HTERT RPE-1 (cell line): ENCODE results near the gene TRIP12.
"Not testable (repeated sequence)": the region's sequence is repeated elsewhere in the genome, so short reads cannot be mapped to it uniquely, and the experiment has no call there.

Experiments
- in situ Hi-C: fragments of 300-500 bp; cut with MboI; formaldehyde crosslinking; loops from 4 replicates; pipeline ENCODE4 v1.14.3; 2020; ENCODE audit warnings: low sequenced_read_pairs

Gene TRIP12

GRCh38 chr2:229835596-229836283, 86.1 kb downstream of the TRIP12 start:
- in situ Hi-C loops: no loop called here

GRCh38 chr2:229834368-229834767, 87.4 kb downstream of the TRIP12 start:
- in situ Hi-C loops: not testable (repeated sequence)

- in situ Hi-C loops: no loop called here
Measured at GRCh38 chr2:229832510-229832898, 89.3 kb downstream of the TRIP12 start.

GRCh38 chr2:229831805-229832509, 89.9 kb downstream of the TRIP12 start:
- in situ Hi-C loops: no loop called here

- in situ Hi-C loops: no loop called here
Measured at GRCh38 chr2:229825476-229825875, 96.3 kb downstream of the TRIP12 start.

GRCh38 chr2:229821316-229821715, 100.5 kb downstream of the TRIP12 start:
- in situ Hi-C loops: no loop called here

GRCh38 chr2:229818230-229818629, 103.6 kb downstream of the TRIP12 start:
- in situ Hi-C loops: no loop called here

GRCh38 chr2:229815858-229816257, 106.0 kb downstream of the TRIP12 start:
- in situ Hi-C loops: no loop called here

GRCh38 chr2:229815342-229815741, 106.5 kb downstream of the TRIP12 start:
- in situ Hi-C loops: no loop called here

GRCh38 chr2:229810786-229811185, 111.0 kb downstream of the TRIP12 start:
- in situ Hi-C loops: no loop called here

- in situ Hi-C loops: no loop called here
Measured at GRCh38 chr2:229805559-229805958, 116.2 kb downstream of the TRIP12 start.

- in situ Hi-C loops: no loop called here
Measured at GRCh38 chr2:229802785-229803184, 119.0 kb downstream of the TRIP12 start.

GRCh38 chr2:229800997-229801754, 120.6 kb downstream of the TRIP12 start:
- in situ Hi-C loops: no loop called here

GRCh38 chr2:229798446-229799155, 123.2 kb downstream of the TRIP12 start:
- in situ Hi-C loops: no loop called here

- in situ Hi-C loops: no loop called here
Measured at GRCh38 chr2:229795058-229795457, 126.8 kb downstream of the TRIP12 start.

- in situ Hi-C loops: no loop called here
Measured at GRCh38 chr2:229794636-229795035, 127.2 kb downstream of the TRIP12 start.

GRCh38 chr2:229786289-229786688, 135.5 kb downstream of the TRIP12 start:
- in situ Hi-C loops: not testable (repeated sequence)

GRCh38 chr2:229784791-229785190, 137.0 kb downstream of the TRIP12 start:
- in situ Hi-C loops: no loop called here

GRCh38 chr2:229783108-229783721, 138.6 kb downstream of the TRIP12 start:
- in situ Hi-C loops: no loop called here

- in situ Hi-C loops: no loop called here
Measured at GRCh38 chr2:229780856-229781773, 140.7 kb downstream of the TRIP12 start.
